K562 (cell line): ENCODE results near the gene GRIK1. TPM values are rescaled to one million over a fixed set of nuclear protein-coding genes. Genes with fewer than 3 reads are reported as not detected.

Experiments
- ATF3 ChIP-seq, 2 experiments: fragments of 450-650 bp in 1 of 2; sonication (generic) in 1 of 2; formaldehyde crosslinking in 1 of 2; IDR thresholded peaks in 1 of 2; conservative IDR thresholded peaks in 1 of 2; 2 replicates each; pipeline versions ENCODE4 v1.6.1 to v1.8.1; 2016 to 2023; ENCODE audit warnings: mild to moderate bottlenecking in 2 of 2, moderate library complexity in 2 of 2, inconsistent platforms in 1 of 2, missing genetic modification reagents in 1 of 2
- BCL6 ChIP-seq: fragments of 250-450 bp; sonication (Bioruptor Pico); IDR thresholded peaks from 2 replicates; pipeline ENCODE4 v1.4.0; 2020
- CCNT2 ChIP-seq: IDR thresholded peaks from 2 replicates; pipeline ENCODE4 v1.6.1; 2011; ENCODE audit warnings: borderline replicate concordance, low read depth, mild to moderate bottlenecking, moderate library complexity, mixed read lengths, low read length; ENCODE audit not compliant: insufficient read length; ENCODE audit errors: extremely low read depth
- CHD2 ChIP-seq: IDR thresholded peaks from 2 replicates; pipeline ENCODE4 v1.6.1; 2011; ENCODE audit warnings: low read depth, low read length
- DMBX1 ChIP-seq: fragments of 250-450 bp; sonication (Bioruptor Pico); IDR thresholded peaks from 2 replicates; pipeline ENCODE4 v1.8.0; 2022; ENCODE audit warnings: inconsistent platforms, mild to moderate bottlenecking, moderate library complexity, borderline replicate concordance
- EP400 ChIP-seq: fragments of 450-650 bp; IDR thresholded peaks from 2 replicates; pipeline ENCODE4 v1.6.1; 2017; ENCODE audit warnings: antibody characterized with exemption, mild to moderate bottlenecking, moderate library complexity
- GMEB1 ChIP-seq: fragments of 250-450 bp; sonication (Bioruptor Pico); IDR thresholded peaks from 2 replicates; pipeline ENCODE4 v1.4.0; 2020; ENCODE audit warnings: mild to moderate bottlenecking
- HDAC1 ChIP-seq, 2 experiments: fragments of 450-650 bp; IDR thresholded peaks; 2 replicates each; pipeline ENCODE4 v1.6.1; 2016 to 2017; ENCODE audit warnings: inconsistent platforms in 1 of 2, mild to moderate bottlenecking in 1 of 2, moderate library complexity in 1 of 2
- HNRNPK ChIP-seq: fragments of 200-400 bp; formaldehyde crosslinking; IDR thresholded peaks from one replicate; pipeline ENCODE4 v1.6.1; 2018; ENCODE audit warnings: mild to moderate bottlenecking, low read depth, low read length; ENCODE audit not compliant: poor library complexity, severe bottlenecking
- KLF1 ChIP-seq: fragments of 450-650 bp; IDR thresholded peaks from 2 replicates; pipeline ENCODE4 v1.6.1; 2016; ENCODE audit warnings: missing genetic modification characterization, missing compliant biosample characterization
- MEF2D ChIP-seq: conservative IDR thresholded peaks from 2 replicates; pipeline ENCODE4 v1.6.1; 2016; ENCODE audit warnings: low read depth, missing genetic modification characterization, missing compliant biosample characterization
- MIER1 ChIP-seq: fragments of 450-650 bp; IDR thresholded peaks from 2 replicates; pipeline ENCODE4 v1.6.1; 2016; ENCODE audit warnings: antibody characterized with exemption, mild to moderate bottlenecking, low read depth
- RFX7 ChIP-seq: fragments of 250-450 bp; sonication (Bioruptor Pico); IDR thresholded peaks from 2 replicates; pipeline ENCODE4 v1.5.1; 2021; ENCODE audit warnings: mild to moderate bottlenecking
- ZBTB12 ChIP-seq: fragments of 250-450 bp; sonication (Bioruptor Pico); IDR thresholded peaks from 2 replicates; pipeline ENCODE4 v1.4.0; 2020
- ZNF316 ChIP-seq: fragments of 450-650 bp; IDR thresholded peaks from 2 replicates; pipeline ENCODE4 v1.6.1; 2016
- ZNF354B ChIP-seq: fragments of 250-450 bp; sonication (Bioruptor Pico); IDR thresholded peaks from 2 replicates; pipeline ENCODE4 v1.4.0; 2020
- polyA plus RNA-seq, 8 experiments: library from polyadenylated mRNA; depleted of rRNA in 4 of 8; stranded (reverse) in 5 of 8; unstranded in 3 of 8; fragments of >200 nt; fragmentation: Nextera tagmentation in 2 of 8; fragmentation: Illumina TruSeq in 1 of 8; extraction: Ambion mirVana in 2 of 8; extraction: Trizol in 1 of 8; gene quantifications; 2 replicates each; pipeline versions ENCODE4 v1.2.1 to v1.2.3, GENCODE V29; 2011 to 2014; ENCODE audit warnings: inconsistent platforms in 1 of 8, missing spikeins in 1 of 8
- total RNA-seq, 7 experiments: library from RNA; depleted of rRNA in 6 of 7; stranded (reverse); fragments of >200 nt in 6 of 7; fragmentation: Illumina TruSeq in 2 of 7; extraction: Trizol in 2 of 7; gene quantifications; 2 replicates each; pipeline versions ENCODE4 v1.2.1 to v1.2.3, GENCODE V29; 2011 to 2021; ENCODE audit warnings: low replicate concordance in 1 of 7

GRIK1 gene
- total and polyA plus RNA-seq, 9 of the 15 experiments (the other 6 are each of a cell fraction or from before 2014, with no cell fraction given) = 0.17 to 2.8 (median 0.53) TPM

- TF ChIP-seq KLF1 (tag) (0 out of 2 replicates have a peak, but pooled peaks have one; percentile 49), EP400 (no peak), ATF3 (IDR thresholded peaks at IDR 0.05) (0 out of 2 replicates have a peak, but pooled peaks have one; percentile 7), ATF3 (CRISPR knock-in tag; conservative IDR thresholded peaks at IDR 0.05) (no peak), CHD2 (no peak), ZNF354B (CRISPR knock-in tag) (no peak; the same call in 1 of the 2 replicates), DMBX1 (CRISPR knock-in tag) (peak; percentile 93), HDAC1 (IDR thresholded peaks at IDR 0.05) (no peak), MEF2D (tag) (peak; percentile 88), HNRNPK (no peak), ZBTB12 (CRISPR knock-in tag) (peak; percentile 38; the same call in 1 of the 2 replicates), BCL6 (peak; percentile 73; the same call in 1 of the 2 replicates), GMEB1 (CRISPR knock-in tag) (no peak), CCNT2 (peak; percentile 20), RFX7 (CRISPR knock-in tag) (no peak), ZNF316 (no peak), MIER1 (no peak)
These were observed 297.1 kb downstream of the GRIK1 start (continued) for GRCh38 chr21:29642551-29643245.
